Activated naive CD4-positive, alpha-beta T cell treated with anti-CD3 and anti-CD28 coated beads, Interleukin-2, amount 50 U/mL, for 24 hours (primary cell): ENCODE measurements around the gene RNF180.
"Not testable (repeated sequence)": the region's sequence is repeated elsewhere in the genome, so short reads cannot be mapped to it uniquely, and the experiment has no call there.

ENCODE experiments used
- H3K27ac Mint-ChIP-seq: one replicate; pipeline ENCODE4 v1.8.0; 2021; ENCODE audit warnings: mild to moderate bottlenecking, mixed read lengths
- H3K27me3 Mint-ChIP-seq: one replicate; pipeline ENCODE4 v1.8.0; 2021; ENCODE audit warnings: mixed read lengths
- H3K36me3 Mint-ChIP-seq: one replicate; pipeline ENCODE4 v1.8.0; 2021; ENCODE audit warnings: mixed read lengths
- H3K4me1 Mint-ChIP-seq: one replicate; pipeline ENCODE4 v1.8.0; 2021; ENCODE audit warnings: mixed read lengths
- H3K4me3 Mint-ChIP-seq: one replicate; pipeline ENCODE4 v1.8.0; 2021; ENCODE audit warnings: mild to moderate bottlenecking, mixed read lengths
- H3K9me3 Mint-ChIP-seq: one replicate; pipeline ENCODE4 v1.8.0; 2021; ENCODE audit warnings: mixed read lengths

RNF180 gene

GRCh38 chr5:64209353-64209752 lies 43.7 kb downstream of the RNF180 start:
- no peaks in the 10 kb centered on the region for H3K4me1 Mint-ChIP-seq
- no peaks in the 10 kb centered on the region for H3K9me3 Mint-ChIP-seq
- H3K27ac Mint-ChIP-seq = no peak overlapping the region
- H3K27me3 Mint-ChIP-seq = no peaks in the 10 kb centered on the region
- no peaks in the 10 kb centered on the region for H3K36me3 Mint-ChIP-seq
- no peak overlapping the region for H3K4me3 Mint-ChIP-seq

GRCh38 chr5:64210866-64211265 lies 45.2 kb downstream of the RNF180 start:
- no peak overlapping the region for H3K27ac Mint-ChIP-seq
- H3K4me1 Mint-ChIP-seq = no peaks in the 10 kb centered on the region
- H3K27me3 Mint-ChIP-seq = no peaks in the 10 kb centered on the region
- H3K36me3 Mint-ChIP-seq = no peaks in the 10 kb centered on the region
- no peak overlapping the region for H3K4me3 Mint-ChIP-seq
- H3K9me3 Mint-ChIP-seq = no peaks in the 10 kb centered on the region

- H3K36me3 Mint-ChIP-seq = no peaks in the 10 kb centered on the region
- H3K27ac Mint-ChIP-seq = no peak overlapping the region
- no peaks in the 10 kb centered on the region for H3K9me3 Mint-ChIP-seq
- H3K27me3 Mint-ChIP-seq = no peaks in the 10 kb centered on the region
- no peaks in the 10 kb centered on the region for H3K4me1 Mint-ChIP-seq
- H3K4me3 Mint-ChIP-seq = no peak overlapping the region
These were observed 47.4 kb downstream of the RNF180 start for GRCh38 chr5:64213011-64213410.

- H3K27me3 Mint-ChIP-seq = no peaks in the 10 kb centered on the region
- no peak overlapping the region for H3K4me3 Mint-ChIP-seq
- no peaks in the 10 kb centered on the region for H3K36me3 Mint-ChIP-seq
- no peaks in the 10 kb centered on the region for H3K4me1 Mint-ChIP-seq
- H3K9me3 Mint-ChIP-seq = no peaks in the 10 kb centered on the region
- no peak overlapping the region for H3K27ac Mint-ChIP-seq
These were observed 47.9 kb downstream of the RNF180 start for GRCh38 chr5:64213531-64213930.

GRCh38 chr5:64214132-64214531 lies 48.5 kb downstream of the RNF180 start:
- Mint-ChIP-seq H3K4me1 (no peaks in the 10 kb centered on the region), H3K36me3 (no peaks in the 10 kb centered on the region)

GRCh38 chr5:64221911-64222310 lies 56.3 kb downstream of the RNF180 start:
- Mint-ChIP-seq H3K27ac (no peak overlapping the region), H3K9me3 (no peaks in the 10 kb centered on the region), H3K4me1 (no peaks in the 10 kb centered on the region), H3K36me3 (no peaks in the 10 kb centered on the region), H3K4me3 (no peak overlapping the region), H3K27me3 (no peaks in the 10 kb centered on the region)

More at GRCh38 chr5:64214132-64214531, 48.5 kb downstream of the RNF180 start:
- H3K9me3 Mint-ChIP-seq = no peaks in the 10 kb centered on the region
- H3K27ac Mint-ChIP-seq = no peak overlapping the region
- no peaks in the 10 kb centered on the region for H3K27me3 Mint-ChIP-seq
- no peak overlapping the region for H3K4me3 Mint-ChIP-seq

GRCh38 chr5:64225286-64225981 lies 59.8 kb downstream of the RNF180 start:
- H3K4me3 Mint-ChIP-seq, H3K4me1 Mint-ChIP-seq, H3K27ac Mint-ChIP-seq, H3K36me3 Mint-ChIP-seq, H3K9me3 Mint-ChIP-seq, H3K27me3 Mint-ChIP-seq: not testable (repeated sequence)

- H3K9me3 Mint-ChIP-seq, H3K4me1 Mint-ChIP-seq, H3K27me3 Mint-ChIP-seq, H3K4me3 Mint-ChIP-seq, H3K27ac Mint-ChIP-seq, H3K36me3 Mint-ChIP-seq: not testable (repeated sequence)
These were observed 61.5 kb downstream of the RNF180 start for GRCh38 chr5:64227131-64227537.

GRCh38 chr5:64229163-64229774 lies 63.6 kb downstream of the RNF180 start:
- H3K27me3 Mint-ChIP-seq = peaks cover 1% of the 10 kb centered on the region
- no peak overlapping the region for H3K4me3 Mint-ChIP-seq
- no peaks in the 10 kb centered on the region for H3K9me3 Mint-ChIP-seq
- no peak overlapping the region for H3K27ac Mint-ChIP-seq
- H3K36me3 Mint-ChIP-seq = no peaks in the 10 kb centered on the region
- H3K4me1 Mint-ChIP-seq = no peaks in the 10 kb centered on the region

GRCh38 chr5:64260756-64261155 lies 95.1 kb downstream of the RNF180 start:
- no peaks in the 10 kb centered on the region for H3K36me3 Mint-ChIP-seq
- H3K4me3 Mint-ChIP-seq = no peak overlapping the region
- no peaks in the 10 kb centered on the region for H3K27me3 Mint-ChIP-seq
- H3K9me3 Mint-ChIP-seq = peaks cover 6% of the 10 kb centered on the region
- no peaks in the 10 kb centered on the region for H3K4me1 Mint-ChIP-seq
- no peak overlapping the region for H3K27ac Mint-ChIP-seq

GRCh38 chr5:64269164-64269563 lies 103.5 kb downstream of the RNF180 start:
- Mint-ChIP-seq H3K4me3 (no peak overlapping the region), H3K27me3 (no peaks in the 10 kb centered on the region), H3K9me3 (peaks cover 4% of the 10 kb centered on the region), H3K4me1 (no peaks in the 10 kb centered on the region), H3K36me3 (no peaks in the 10 kb centered on the region), H3K27ac (no peak overlapping the region)

GRCh38 chr5:64273276-64273675 lies 107.6 kb downstream of the RNF180 start:
- H3K4me3 Mint-ChIP-seq = no peak overlapping the region
- H3K27ac Mint-ChIP-seq = no peak overlapping the region
- H3K36me3 Mint-ChIP-seq = no peaks in the 10 kb centered on the region
- H3K27me3 Mint-ChIP-seq = no peaks in the 10 kb centered on the region
- no peaks in the 10 kb centered on the region for H3K4me1 Mint-ChIP-seq
- H3K9me3 Mint-ChIP-seq = no peaks in the 10 kb centered on the region

GRCh38 chr5:64285188-64286130 lies 119.8 kb downstream of the RNF180 start:
- no peaks in the 10 kb centered on the region for H3K4me1 Mint-ChIP-seq
- H3K9me3 Mint-ChIP-seq = peaks cover 21% of the 10 kb centered on the region
- H3K27ac Mint-ChIP-seq = no peak overlapping the region
- H3K4me3 Mint-ChIP-seq = no peak overlapping the region
- no peaks in the 10 kb centered on the region for H3K36me3 Mint-ChIP-seq
- no peaks in the 10 kb centered on the region for H3K27me3 Mint-ChIP-seq

GRCh38 chr5:64286381-64286780 lies 120.7 kb downstream of the RNF180 start:
- Mint-ChIP-seq H3K4me1 (no peaks in the 10 kb centered on the region), H3K27me3 (no peaks in the 10 kb centered on the region), H3K9me3 (peaks cover 21% of the 10 kb centered on the region), H3K27ac (no peak overlapping the region), H3K4me3 (no peak overlapping the region), H3K36me3 (no peaks in the 10 kb centered on the region)

GRCh38 chr5:64288496-64288895 lies 122.9 kb downstream of the RNF180 start:
- H3K27me3 Mint-ChIP-seq, H3K4me1 Mint-ChIP-seq, H3K9me3 Mint-ChIP-seq, H3K36me3 Mint-ChIP-seq, H3K4me3 Mint-ChIP-seq, H3K27ac Mint-ChIP-seq: not testable (repeated sequence)

GRCh38 chr5:64292611-64293215 lies 127.1 kb downstream of the RNF180 start:
- Mint-ChIP-seq H3K4me1 (no peaks in the 10 kb centered on the region), H3K27me3 (no peaks in the 10 kb centered on the region), H3K27ac (no peak overlapping the region), H3K36me3 (no peaks in the 10 kb centered on the region), H3K4me3 (no peak overlapping the region), H3K9me3 (no peaks in the 10 kb centered on the region)
